C4-2B (cell line): ENCODE results near the gene SETBP1.

Experiments used
- CTCF ChIP-seq: fragments of 450-650 bp; conservative IDR thresholded peaks from 2 replicates; pipeline ENCODE4 v1.5.1; 2017; ENCODE audit warnings: mild to moderate bottlenecking
- ZFX ChIP-seq: fragments of 450-650 bp; IDR thresholded peaks from 2 replicates; pipeline ENCODE4 v1.6.1; 2017

GRCh38 chr18:45107425-45107824 lies 426.7 kb downstream of the SETBP1 start:
- no peak for TF ChIP-seq CTCF
- TF ChIP-seq ZFX = no peak
